Activated CD4-positive, alpha-beta T cell treated with anti-CD3 and anti-CD28 coated beads, Interleukin-2, amount 10 ng/mL, durations not matched to agents 7 days and 5 days (primary cell): Measurements from ENCODE around the gene EI24. TPM values are rescaled to one million over a fixed set of nuclear protein-coding genes. Genes with fewer than 3 reads are reported as not detected.
A peak's percentile ranks its signal among the peaks of the same experiment; 100 is the strongest.
"Not testable (repeated sequence)": the region's sequence is repeated elsewhere in the genome, so short reads cannot be mapped to it uniquely, and the experiment has no call there.

Experiments used
- CTCF ChIA-PET: fragments of 350-600 bp; sonication (Branson Sonifier 250); formaldehyde crosslinking; loops from one replicate; lab custom pipeline; 2021; ENCODE audit warnings: antibody characterized with exemption; lab: Charles Lee
- POLR2A ChIA-PET: fragments of 350-600 bp; sonication (Branson Sonifier 250); formaldehyde crosslinking; loops from one replicate; lab custom pipeline; 2021; ENCODE audit warnings: antibody characterized with exemption; lab: Charles Lee
- DNase-seq: peaks from one replicate; pipeline ENCODE4 v3.0.0-alpha.2; 2020
- H3K27ac Mint-ChIP-seq: one replicate; pipeline ENCODE4 v1.8.0; 2021; ENCODE audit warnings: mild to moderate bottlenecking, moderate library complexity, mixed read lengths
- H3K27me3 Mint-ChIP-seq: one replicate; pipeline ENCODE4 v1.8.0; 2021; ENCODE audit warnings: mixed read lengths
- H3K36me3 Mint-ChIP-seq: one replicate; pipeline ENCODE4 v1.8.0; 2021; ENCODE audit warnings: low read depth, mixed read lengths
- H3K4me1 Mint-ChIP-seq: one replicate; pipeline ENCODE4 v1.8.0; 2021; ENCODE audit warnings: mixed read lengths
- H3K4me3 Mint-ChIP-seq: one replicate; pipeline ENCODE4 v1.8.0; 2021; ENCODE audit warnings: mild to moderate bottlenecking, moderate library complexity, mixed read lengths
- H3K9me3 Mint-ChIP-seq: one replicate; pipeline ENCODE4 v1.8.0; 2021; ENCODE audit warnings: mixed read lengths
- total RNA-seq, 2 experiments: library from RNA; stranded (reverse); gene quantifications; one replicate each; pipeline ENCODE4 v1.2.3, GENCODE V29; 2021

Gene EI24
- 10 to 100 TPM; 37.3 to 44.3 TPM for total RNA-seq

DNA sequence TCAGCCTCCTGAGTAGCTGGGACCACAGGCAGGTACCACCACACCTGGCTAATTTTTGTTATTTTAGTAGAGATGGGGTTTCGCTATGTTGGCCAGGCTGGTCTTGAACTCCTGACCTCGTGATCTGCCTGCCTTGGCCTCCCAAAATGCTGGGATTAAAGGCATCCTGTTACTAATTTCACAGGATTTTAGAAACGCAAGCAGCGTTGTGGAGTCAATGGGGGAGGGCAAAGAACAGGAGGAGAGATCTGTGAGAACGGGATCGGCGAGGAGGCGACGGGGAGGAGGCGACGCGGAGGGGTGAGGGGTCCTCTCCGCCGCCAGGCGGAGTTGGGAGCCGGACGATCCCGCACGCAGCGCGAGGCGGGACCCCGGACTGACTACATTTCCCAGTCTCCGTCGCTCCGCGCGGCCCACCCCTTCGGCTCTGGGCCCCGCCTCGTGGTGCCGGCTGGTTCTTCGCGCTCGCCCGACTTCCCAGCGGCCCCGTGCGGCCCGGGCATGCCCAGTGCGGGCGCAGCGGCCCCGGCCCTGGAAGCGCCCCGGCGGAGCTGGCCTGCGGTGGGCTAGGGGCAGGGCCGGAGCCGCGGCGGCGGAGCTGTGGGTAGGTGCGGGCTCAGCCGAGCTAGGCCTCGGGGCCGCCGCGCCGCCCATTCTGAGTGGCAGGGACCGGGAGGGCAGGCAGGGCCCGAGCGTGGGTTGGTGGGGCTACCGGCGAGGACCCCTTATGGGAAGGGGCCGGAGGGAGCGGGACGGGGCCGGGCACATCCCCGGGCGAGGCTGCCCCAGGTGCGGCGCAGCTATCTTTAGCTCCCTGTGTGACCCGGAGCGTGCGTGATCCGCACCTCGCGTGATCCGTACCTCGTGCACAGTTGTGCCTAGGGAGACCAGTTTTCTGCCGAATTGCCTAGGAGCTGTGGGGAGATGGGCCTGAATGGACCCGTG is at the start of gene EI24:
EI24 (plus strand) TSS at position 508 of the 945 bp plus-strand sequence. CDS start 3,051 bp downstream, outside the sequence.
- peak within 1 kb of the TSS; percentile 91 for H3K4me3 Mint-ChIP-seq
- H3K9me3 Mint-ChIP-seq: no peaks in the 10 kb centered on the region
- peak; percentile 90 for DNase-seq
- CTCF ChIA-PET: interaction anchor here (0.7 to 3.0 kb wide), 16 partner anchors 7 to 319 kb away, joined by 3 to 20 read pairs (median 4); partner anchors contain the start of genes CHEK1, HYLS1 and STT3A
- H3K4me1 Mint-ChIP-seq: peaks cover 26% of the 10 kb centered on the region
- H3K27ac Mint-ChIP-seq: peak within 1 kb of the TSS; percentile 93
- no peaks in the 10 kb centered on the region for H3K27me3 Mint-ChIP-seq
- H3K36me3 Mint-ChIP-seq: peaks cover 12% of the 10 kb centered on the region
- POLR2A ChIA-PET: interaction anchor here (1.4 kb wide), 1 partner anchor 318 kb away, joined by 9 read pairs; the partner anchor contains the start of gene HYLS1

- ChIA-PET POLR2A (no interaction called here), CTCF (no interaction called here)
- DNase-seq: no peak
- no peaks in the 10 kb centered on the region for H3K36me3 Mint-ChIP-seq
- H3K27ac Mint-ChIP-seq: no peak overlapping the region
- H3K4me1 Mint-ChIP-seq: peaks cover 18% of the 10 kb centered on the region
- H3K4me3 Mint-ChIP-seq: no peak overlapping the region
- peaks cover 7% of the 10 kb centered on the region for H3K9me3 Mint-ChIP-seq
- no peaks in the 10 kb centered on the region for H3K27me3 Mint-ChIP-seq
Measured at GRCh38 chr11:125519860-125520834, 49.1 kb upstream of the EI24 start.

GRCh38 chr11:125525303-125525702 is 44.0 kb upstream of the EI24 start:
- H3K36me3 Mint-ChIP-seq: peaks cover 3% of the 10 kb centered on the region
- DNase-seq: no peak
- no peak overlapping the region for H3K4me3 Mint-ChIP-seq
- peaks cover 3% of the 10 kb centered on the region for H3K27me3 Mint-ChIP-seq
- H3K4me1 Mint-ChIP-seq: peaks cover 3% of the 10 kb centered on the region
- no peak overlapping the region for H3K27ac Mint-ChIP-seq
- H3K9me3 Mint-ChIP-seq: peaks cover 7% of the 10 kb centered on the region
- ChIA-PET CTCF (no interaction called here), POLR2A (no interaction called here)

- POLR2A ChIA-PET: no interaction called here
- no peak overlapping the region for H3K4me3 Mint-ChIP-seq
- CTCF ChIA-PET: no interaction called here
Measured at GRCh38 chr11:125532668-125533067, 36.6 kb upstream of the EI24 start.

GRCh38 chr11:125535585-125535984 is 33.7 kb upstream of the EI24 start:
- POLR2A ChIA-PET: no interaction called here
- Mint-ChIP-seq H3K27me3 (peaks cover 9% of the 10 kb centered on the region), H3K4me1 (no peaks in the 10 kb centered on the region), H3K36me3 (no peaks in the 10 kb centered on the region), H3K9me3 (no peaks in the 10 kb centered on the region), H3K27ac (no peak overlapping the region), H3K4me3 (no peak overlapping the region)
- CTCF ChIA-PET: no interaction called here
- no peak for DNase-seq

More at GRCh38 chr11:125532668-125533067, 36.6 kb upstream of the EI24 start:
- H3K27me3 Mint-ChIP-seq: peaks cover 9% of the 10 kb centered on the region
- H3K36me3 Mint-ChIP-seq: no peaks in the 10 kb centered on the region
- H3K9me3 Mint-ChIP-seq: no peaks in the 10 kb centered on the region
- H3K27ac Mint-ChIP-seq: no peak overlapping the region
- no peaks in the 10 kb centered on the region for H3K4me1 Mint-ChIP-seq
- no peak for DNase-seq

DNA sequence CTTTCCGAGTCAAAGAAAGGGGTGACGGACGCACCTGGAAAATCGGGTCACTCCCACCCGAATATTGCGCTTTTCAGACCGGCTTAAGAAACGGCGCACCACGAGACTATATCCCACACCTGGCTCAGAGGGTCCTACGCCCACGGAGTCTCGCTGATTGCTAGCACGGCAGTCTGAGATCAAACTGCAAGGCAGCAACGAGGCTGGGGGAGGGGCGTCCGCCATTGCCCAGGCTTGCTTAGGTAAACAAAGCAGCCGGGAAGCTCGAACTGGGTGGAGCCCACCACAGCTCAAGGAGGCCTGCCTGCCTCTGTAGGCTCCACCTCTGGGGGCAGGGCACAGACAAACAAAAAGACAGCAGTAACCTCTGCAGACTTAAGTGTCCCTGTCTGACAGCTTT is 32.4 kb upstream of the EI24 start:
- H3K27ac Mint-ChIP-seq, H3K4me1 Mint-ChIP-seq, H3K36me3 Mint-ChIP-seq, CTCF ChIA-PET, H3K27me3 Mint-ChIP-seq, H3K9me3 Mint-ChIP-seq, H3K4me3 Mint-ChIP-seq, POLR2A ChIA-PET, DNase-seq: not testable (repeated sequence)

- POLR2A ChIA-PET: no interaction called here
- Mint-ChIP-seq H3K27ac (no peak overlapping the region), H3K4me1 (no peaks in the 10 kb centered on the region), H3K27me3 (peaks cover 1% of the 10 kb centered on the region), H3K9me3 (peaks cover 15% of the 10 kb centered on the region), H3K36me3 (peaks cover 1% of the 10 kb centered on the region), H3K4me3 (no peak overlapping the region)
- DNase-seq: no peak
- CTCF ChIA-PET: interaction anchor here (1.4 kb wide), 1 partner anchor 13 kb away, joined by 3 read pairs; no protein-coding TSS in a partner anchor
Measured at GRCh38 chr11:125542709-125543108, 26.6 kb upstream of the EI24 start.

DNA sequence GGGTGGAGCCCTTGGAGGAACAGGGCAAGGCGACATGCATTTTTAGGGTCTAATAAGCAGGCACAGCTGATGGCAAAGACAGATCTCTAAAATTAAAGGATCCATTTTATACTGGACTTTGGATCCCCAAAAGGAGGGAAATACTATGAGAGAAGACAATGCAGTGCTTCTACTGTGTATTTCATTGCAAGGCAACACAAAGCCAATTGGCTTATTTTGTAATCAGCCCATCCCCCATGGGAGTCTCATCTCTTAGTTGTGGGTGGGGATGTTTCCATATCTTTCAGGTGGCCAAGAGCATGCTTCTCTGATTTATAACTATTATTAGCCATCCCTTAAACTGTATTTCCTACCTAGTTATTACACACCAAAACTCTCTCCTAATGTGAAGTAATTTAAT is 18.5 kb upstream of the EI24 start:
- Mint-ChIP-seq H3K9me3 (peaks cover 38% of the 10 kb centered on the region), H3K27ac (no peak overlapping the region), H3K4me3 (no peak overlapping the region), H3K27me3 (peaks cover 6% of the 10 kb centered on the region), H3K36me3 (no peaks in the 10 kb centered on the region), H3K4me1 (no peaks in the 10 kb centered on the region)
- ChIA-PET CTCF (no interaction called here), POLR2A (no interaction called here)
- DNase-seq: no peak

GRCh38 chr11:125551835-125552342 is 17.4 kb upstream of the EI24 start:
- no peaks in the 10 kb centered on the region for H3K4me1 Mint-ChIP-seq
- peaks cover 38% of the 10 kb centered on the region for H3K9me3 Mint-ChIP-seq
- no peaks in the 10 kb centered on the region for H3K36me3 Mint-ChIP-seq
- ChIA-PET CTCF (no interaction called here), POLR2A (no interaction called here)
- no peak overlapping the region for H3K27ac Mint-ChIP-seq
- no peak overlapping the region for H3K4me3 Mint-ChIP-seq
- H3K27me3 Mint-ChIP-seq: peaks cover 6% of the 10 kb centered on the region
- no peak for DNase-seq

DNA sequence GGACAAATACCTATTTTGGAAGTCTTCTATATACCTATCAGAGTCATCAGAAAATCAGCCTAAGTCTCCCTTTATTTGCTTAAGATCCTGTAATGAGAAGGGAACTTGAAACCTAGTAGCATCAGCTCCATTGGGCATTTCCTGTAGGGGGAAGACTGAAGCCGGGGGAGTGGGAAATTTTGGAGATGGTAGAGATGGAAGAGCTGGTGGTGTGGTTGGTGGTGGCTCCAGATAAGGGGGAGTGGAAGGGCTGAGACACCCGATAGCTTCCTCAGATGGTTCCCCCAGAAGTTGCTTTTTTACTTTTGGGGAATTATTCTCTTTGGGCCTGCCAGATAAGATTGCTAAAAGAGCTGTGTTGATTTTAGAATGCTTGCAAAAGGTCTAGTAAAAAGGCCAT is 16.4 kb upstream of the EI24 start:
- Mint-ChIP-seq H3K9me3 (peaks cover 38% of the 10 kb centered on the region), H3K27me3 (peaks cover 4% of the 10 kb centered on the region), H3K27ac (no peak overlapping the region), H3K36me3 (no peaks in the 10 kb centered on the region), H3K4me1 (no peaks in the 10 kb centered on the region), H3K4me3 (no peak overlapping the region)
- no peak for DNase-seq
- ChIA-PET CTCF (no interaction called here), POLR2A (no interaction called here)

DNA sequence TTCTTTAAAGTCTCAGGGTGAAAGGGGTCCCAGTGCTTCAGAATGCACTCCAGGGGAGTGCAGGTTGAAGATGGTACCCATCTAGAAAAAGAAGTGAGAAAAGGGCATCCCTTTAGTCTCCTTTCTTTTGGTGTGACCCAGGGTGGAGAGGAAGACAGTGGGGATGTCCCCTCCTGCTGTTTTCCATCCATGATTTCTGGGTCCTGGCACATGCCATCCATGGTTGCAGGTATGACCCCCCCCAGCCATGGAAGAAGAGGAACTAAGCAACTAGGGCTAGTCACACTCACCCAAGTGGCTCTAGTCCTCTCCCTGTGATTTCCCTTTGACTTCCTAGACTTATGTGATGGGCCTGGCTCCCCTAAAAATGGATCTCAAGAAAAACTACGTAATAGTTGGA is 15.9 kb upstream of the EI24 start:
- ChIA-PET POLR2A (no interaction called here), CTCF (interaction anchor here (1.3 kb wide), 1 partner anchor 57 kb away, joined by 3 read pairs; the partner anchor contains the start of gene FEZ1)
- peaks cover 3% of the 10 kb centered on the region for H3K27me3 Mint-ChIP-seq
- H3K27ac Mint-ChIP-seq: no peak overlapping the region
- H3K9me3 Mint-ChIP-seq: peaks cover 38% of the 10 kb centered on the region
- no peaks in the 10 kb centered on the region for H3K4me1 Mint-ChIP-seq
- DNase-seq: no peak
- H3K36me3 Mint-ChIP-seq: no peaks in the 10 kb centered on the region
- no peak overlapping the region for H3K4me3 Mint-ChIP-seq

DNA sequence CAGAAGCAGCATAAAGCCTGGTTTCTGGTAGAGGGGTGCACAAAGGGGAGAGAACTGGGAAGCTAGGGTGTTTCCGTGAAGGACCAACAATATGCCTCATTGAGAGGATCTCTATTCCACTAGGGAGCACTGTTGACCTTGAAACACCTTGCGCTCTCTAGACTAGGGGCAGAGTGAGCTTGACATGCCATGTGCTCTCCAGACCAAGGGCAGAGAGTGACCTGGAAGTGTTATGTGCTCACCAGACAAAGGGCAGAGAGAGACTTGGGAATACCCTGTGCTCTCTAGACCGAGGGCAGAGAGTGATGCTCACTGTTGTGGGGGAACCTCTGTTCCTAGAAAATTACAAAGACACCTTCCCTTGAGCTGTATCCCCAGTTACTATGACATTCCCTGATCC is 15.2 kb upstream of the EI24 start:
- CTCF ChIA-PET: interaction anchor here (0.6 to 1.3 kb wide), 2 partner anchors 28 to 58 kb away, joined by 3 read pairs; partner anchors contain the start of gene FEZ1
- no peaks in the 10 kb centered on the region for H3K4me1 Mint-ChIP-seq
- H3K27ac Mint-ChIP-seq: no peak overlapping the region
- DNase-seq: no peak
- peaks cover 38% of the 10 kb centered on the region for H3K9me3 Mint-ChIP-seq
- H3K27me3 Mint-ChIP-seq: peaks cover 3% of the 10 kb centered on the region
- no peak overlapping the region for H3K4me3 Mint-ChIP-seq
- H3K36me3 Mint-ChIP-seq: no peaks in the 10 kb centered on the region
- POLR2A ChIA-PET: no interaction called here
